GM12878 (cell line): Measurements from ENCODE around the gene GMDS. TPM values are rescaled to one million over a fixed set of nuclear protein-coding genes. Genes with fewer than 3 reads are reported as not detected.

Experiments used
- ATAC-seq: fragments of 200-7000 bp; cut with Tn5 transposase; 3 replicates; pipeline ENCODE4 v1.9.1; 2020; ENCODE audit warnings: mild to moderate bottlenecking, moderate library complexity
- BruUV-seq: library from RNA; stranded (reverse); fragments of 400-500 nt; replicated peaks from 2 replicates; lab custom pipeline; 2021; lab: Mats Ljungman, UMichigan
- CTCF ChIA-PET: fragments of 300-600 bp; sonication (Branson Sonifier 250); formaldehyde crosslinking; extraction: SDS; loops from one replicate; lab custom pipeline; 2021; ENCODE audit warnings: inconsistent platforms; lab: Yijun Ruan, JAX
- POLR2A ChIA-PET: fragments of 350-600 bp; formaldehyde crosslinking; extraction: SDS; loops from one replicate; lab custom pipeline; 2021; ENCODE audit warnings: inconsistent platforms; lab: Charles Lee
- RAD21 ChIA-PET: fragments of 300-600 bp; sonication (Branson Sonifier 250); formaldehyde crosslinking; loops from one replicate; lab custom pipeline; 2023; ENCODE audit warnings: antibody characterized with exemption; ENCODE audit not compliant: unreplicated experiment; lab: Charles Lee
- SMC1A ChIA-PET: fragments of 300-600 bp; sonication (Branson Sonifier 250); formaldehyde crosslinking; loops from one replicate; lab custom pipeline; 2023; ENCODE audit not compliant: unreplicated experiment, uncharacterized antibody; lab: Charles Lee
- DNase-seq: peaks from one replicate; pipeline ENCODE4 v3.0.0-alpha.2; 2011; ENCODE audit warnings: low read depth, low spot score
- FAIRE-seq: peaks from 3 replicates; lab custom pipeline; 2011; peaks lifted over from hg19 to GRCh38; lab: Jason Lieb, UNC
- H2AFZ ChIP-seq: 2 replicates; pipeline ENCODE4 v1.6.0; 2011; ENCODE audit warnings: low read depth, low read length, control low read depth; ENCODE audit not compliant: control insufficient read depth
- H3K27ac ChIP-seq: 2 replicates; pipeline ENCODE4 v1.5.1; 2011; ENCODE audit warnings: control low read depth; ENCODE audit not compliant: control insufficient read depth, insufficient read depth
- H3K27me3 ChIP-seq, 2 experiments: replicated peaks in 1 of 2; 2 replicates each; pipeline versions ENCODE4 v1.6.0 to v1.6.1; 2011; ENCODE audit warnings: low read length in 1 of 2; ENCODE audit not compliant: control insufficient read depth in 2 of 2, insufficient read depth in 2 of 2
- H3K36me3 ChIP-seq, 2 experiments: 2 replicates each; pipeline ENCODE4 v1.5.1; 2011; ENCODE audit warnings: low read length in 1 of 2; ENCODE audit not compliant: control insufficient read depth in 2 of 2, insufficient read depth in 2 of 2
- H3K4me1 ChIP-seq: 2 replicates; pipeline ENCODE4 v1.6.1; 2011; ENCODE audit warnings: mild to moderate bottlenecking, low read length, moderate library complexity, mixed read lengths; ENCODE audit not compliant: control insufficient read depth, insufficient read depth
- H3K4me2 ChIP-seq: 2 replicates; pipeline ENCODE4 v1.6.0; 2011; ENCODE audit warnings: control low read depth; ENCODE audit not compliant: control insufficient read depth, insufficient read depth
- H3K4me3 ChIP-seq: fragments of 200-600 bp; sonication (generic); 2 replicates; pipeline ENCODE4 v1.5.1; 2016
- H3K79me2 ChIP-seq: 2 replicates; pipeline ENCODE4 v1.6.0; 2011; ENCODE audit warnings: low read length; ENCODE audit not compliant: control insufficient read depth, insufficient read depth
- H3K9ac ChIP-seq: 2 replicates; pipeline ENCODE4 v1.8.0; 2011; ENCODE audit warnings: low read length, control low read depth, mixed read lengths; ENCODE audit not compliant: control insufficient read depth, insufficient read depth
- H3K9me3 ChIP-seq: replicated peaks from 3 replicates; pipeline ENCODE4 v1.5.1; 2011; ENCODE audit warnings: mild to moderate bottlenecking, low read length; ENCODE audit not compliant: control insufficient read depth, insufficient read depth
- H4K20me1 ChIP-seq: 2 replicates; pipeline ENCODE4 v1.6.0; 2011; ENCODE audit not compliant: control insufficient read depth, insufficient read depth
- HDAC6 ChIP-seq: fragments of 200-600 bp; sonication (generic); IDR thresholded peaks from one replicate; pipeline ENCODE4 v1.8.0; 2017; ENCODE audit warnings: antibody characterized with exemption; ENCODE audit not compliant: unreplicated experiment
- IKZF1 ChIP-seq: fragments of 450-650 bp; conservative IDR thresholded peaks from 2 replicates; pipeline ENCODE4 v1.6.1; 2017; ENCODE audit warnings: antibody characterized with exemption, mild to moderate bottlenecking
- JUNB ChIP-seq: IDR thresholded peaks from 2 replicates; pipeline ENCODE4 v1.6.1; 2016; ENCODE audit warnings: antibody characterized with exemption, mild to moderate bottlenecking
- NFXL1 ChIP-seq: fragments of 450-650 bp; IDR thresholded peaks from 2 replicates; pipeline ENCODE4 v1.6.1; 2017; ENCODE audit warnings: antibody characterized with exemption, mild to moderate bottlenecking, borderline replicate concordance
- NFYB ChIP-seq: IDR thresholded peaks from 2 replicates; pipeline ENCODE4 v1.6.1; 2011; ENCODE audit warnings: low read depth, mild to moderate bottlenecking, low read length, improper control_type of control experiment, moderate library complexity; ENCODE audit not compliant: insufficient read depth
- RUNX3 ChIP-seq: IDR thresholded peaks from 2 replicates; pipeline ENCODE4 v1.6.1; 2012; ENCODE audit warnings: low read length, inconsistent platforms
- TCF7 ChIP-seq: IDR thresholded peaks from 2 replicates; pipeline ENCODE4 v1.6.1; 2014; ENCODE audit warnings: antibody characterized with exemption, borderline replicate concordance
- in situ Hi-C: fragments of 300-500 bp; cut with MboI; formaldehyde crosslinking; loops from 9 replicates; pipeline ENCODE4 v1.14.3; 2018; ENCODE audit warnings: mixed read lengths
- intact Hi-C: fragments of 100-400 bp; cut with micrococcal nuclease; formaldehyde crosslinking; loops from one replicate; pipeline ENCODE4 v1.14.2; 2022; ENCODE audit not compliant: unreplicated experiment
- polyA plus RNA-seq, 11 experiments: library from polyadenylated mRNA; depleted of rRNA in 4 of 11; unstranded in 6 of 11; stranded (reverse) in 5 of 11; fragments of >200 nt; fragmentation: Nextera tagmentation in 4 of 11; fragmentation: Illumina TruSeq in 1 of 11; extraction: Ambion mirVana in 4 of 11; extraction: Trizol in 1 of 11; gene quantifications; 1 replicate in 1 of 11; 2 replicates in 10 of 11; pipeline versions ENCODE4 v1.2.1 to v1.2.3, GENCODE V29; 2011 to 2016; ENCODE audit warnings: inconsistent platforms in 2 of 11, missing spikeins in 2 of 11, low read depth in 1 of 11
- total RNA-seq, 4 experiments: library from RNA; depleted of rRNA in 3 of 4; stranded (reverse); fragments of >200 nt in 3 of 4; fragmentation: Illumina TruSeq in 1 of 4; extraction: Trizol in 1 of 4; gene quantifications; 2 replicates each; pipeline versions ENCODE4 v1.2.1 to v1.2.3, GENCODE V29; 2013 to 2021
- TF ChIP-seq, protein P1 (sequence below): fragments of 450-650 bp; IDR thresholded peaks from 2 replicates; pipeline ENCODE4 v1.6.1; 2017; ENCODE audit warnings: mild to moderate bottlenecking

The GMDS gene
- total and polyA plus RNA-seq, 10 of the 15 experiments (the other 5 are each of a cell fraction or from before 2014, with no cell fraction given), result 0.61 to 53.8 (median 29.3) TPM

DNA sequence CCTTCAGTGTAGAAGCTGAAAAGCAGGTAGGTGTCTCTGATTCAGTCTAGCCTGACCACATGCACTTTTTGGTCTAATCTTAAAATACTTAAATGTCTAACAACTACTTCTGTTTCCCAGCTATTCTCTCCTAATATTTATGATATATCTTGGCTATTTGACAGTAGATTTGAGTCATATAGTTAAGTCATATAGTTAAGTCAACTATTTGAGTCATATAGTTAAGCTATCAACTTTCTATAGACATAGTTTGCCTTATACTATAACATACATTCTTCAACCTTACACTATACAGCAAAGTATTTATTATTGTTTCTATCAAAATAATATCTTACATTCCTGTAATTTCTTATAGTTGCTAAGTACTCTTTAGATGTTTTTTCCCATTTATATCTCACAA lies 110.9 kb downstream of the GMDS start:
- FAIRE-seq, result no peak
- ChIA-PET SMC1A (interaction anchor here (0.7 to 0.9 kb wide), 2 partner anchors 61 to 496 kb away, joined by 3 read pairs; no protein-coding TSS in a partner anchor), POLR2A (no interaction called here)

More for the DNA sequence above, 110.9 kb downstream of the GMDS start:
- H3K4me3 ChIP-seq, result no peak overlapping the region
- H3K9me3 ChIP-seq, result no peaks in the 10 kb centered on the region
- no peak overlapping the region for H3K27ac ChIP-seq
- H3K79me2 ChIP-seq, result no peaks in the 10 kb centered on the region; the same call in 1 of the 2 replicates
- no TSS peak for BruUV-seq
- H3K9ac ChIP-seq, result no peak overlapping the region
- no peaks in the 10 kb centered on the region for H3K4me1 ChIP-seq
- TF ChIP-seq JUNB, result peak; percentile 13; the same call in 1 of the 2 replicates
- no peak for TF ChIP-seq IKZF1
- TF ChIP-seq TCF7, result no peak
- TF ChIP-seq RUNX3, result no peak
- TF ChIP-seq, protein P1, sequence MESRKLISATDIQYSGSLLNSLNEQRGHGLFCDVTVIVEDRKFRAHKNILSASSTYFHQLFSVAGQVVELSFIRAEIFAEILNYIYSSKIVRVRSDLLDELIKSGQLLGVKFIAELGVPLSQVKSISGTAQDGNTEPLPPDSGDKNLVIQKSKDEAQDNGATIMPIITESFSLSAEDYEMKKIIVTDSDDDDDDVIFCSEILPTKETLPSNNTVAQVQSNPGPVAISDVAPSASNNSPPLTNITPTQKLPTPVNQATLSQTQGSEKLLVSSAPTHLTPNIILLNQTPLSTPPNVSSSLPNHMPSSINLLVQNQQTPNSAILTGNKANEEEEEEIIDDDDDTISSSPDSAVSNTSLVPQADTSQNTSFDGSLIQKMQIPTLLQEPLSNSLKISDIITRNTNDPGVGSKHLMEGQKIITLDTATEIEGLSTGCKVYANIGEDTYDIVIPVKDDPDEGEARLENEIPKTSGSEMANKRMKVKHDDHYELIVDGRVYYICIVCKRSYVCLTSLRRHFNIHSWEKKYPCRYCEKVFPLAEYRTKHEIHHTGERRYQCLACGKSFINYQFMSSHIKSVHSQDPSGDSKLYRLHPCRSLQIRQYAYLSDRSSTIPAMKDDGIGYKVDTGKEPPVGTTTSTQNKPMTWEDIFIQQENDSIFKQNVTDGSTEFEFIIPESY, result no peak
- TF ChIP-seq NFYB, result no peak
- TF ChIP-seq HDAC6, result no peak
- no peak for TF ChIP-seq NFXL1
- no peaks in the 10 kb centered on the region for H3K36me3 ChIP-seq
- H2AFZ ChIP-seq, result no peak overlapping the region
- ATAC-seq (no peak), DNase-seq (no peak)
- 0 out of 2 replicates have a peak, but pooled peaks cover 4% of the 10 kb centered on the region for H4K20me1 ChIP-seq
- in situ Hi-C loops, result no loop called here
- H3K4me2 ChIP-seq, result no peak overlapping the region
- RAD21 ChIA-PET, result no interaction called here
- no peaks in the 10 kb centered on the region for H3K27me3 ChIP-seq
- CTCF ChIA-PET, result interaction anchor here (0.7 to 1.4 kb wide), 3 partner anchors 19 to 74 kb away, joined by 3 to 4 read pairs (median 3); no protein-coding TSS in a partner anchor
- intact Hi-C loops, result no loop called here
